Skeletal muscle tissue (tissue), 4 donors: ENCODE results near the gene PLEKHG2. TPM values are rescaled to one million over a fixed set of nuclear protein-coding genes. Genes with fewer than 3 reads are reported as not detected.
"Not testable (repeated sequence)": the region's sequence is repeated elsewhere in the genome, so short reads cannot be mapped to it uniquely, and the experiment has no call there.

Source experiments
- H3K27ac ChIP-seq: one replicate; pipeline ENCODE4 v1.7.0; 2013; ENCODE audit warnings: mild to moderate bottlenecking, low read depth, low read length, inconsistent platforms
- H3K27me3 ChIP-seq, 3 donors: one replicate each; pipeline ENCODE4 v1.7.0; 2013; ENCODE audit warnings: low read length in 3 of 3; ENCODE audit not compliant: control insufficient read depth in 3 of 3, insufficient read depth in 3 of 3
- H3K36me3 ChIP-seq, 3 donors: one replicate each; pipeline ENCODE4 v1.7.0; 2013; ENCODE audit warnings: low read length in 3 of 3; ENCODE audit not compliant: control insufficient read depth in 3 of 3, insufficient read depth in 3 of 3
- H3K4me1 ChIP-seq, 3 donors: one replicate each; pipeline ENCODE4 v1.7.0; 2013; ENCODE audit warnings: low read length in 3 of 3, mild to moderate bottlenecking in 3 of 3; ENCODE audit not compliant: control insufficient read depth in 3 of 3, insufficient read depth in 3 of 3
- H3K4me3 ChIP-seq, 3 donors: one replicate each; pipeline ENCODE4 v1.7.0; 2013; ENCODE audit warnings: low read length in 3 of 3
- H3K9ac ChIP-seq, 3 donors: one replicate each; pipeline ENCODE4 v1.7.0; 2013; ENCODE audit warnings: low read length in 3 of 3, mild to moderate bottlenecking in 3 of 3, moderate library complexity in 2 of 3, low read depth in 1 of 3
- H3K9me3 ChIP-seq, 3 donors: one replicate each; pipeline ENCODE4 v1.7.0; 2013; ENCODE audit warnings: low read length in 3 of 3; ENCODE audit not compliant: control insufficient read depth in 3 of 3
- total RNA-seq: library from RNA; depleted of rRNA; stranded (reverse); fragments of >200 nt; gene quantifications from one replicate; pipeline ENCODE4 v1.2.3, GENCODE V29; 2014
- donor health status: Osteomylitis.

The PLEKHG2 gene
- total RNA-seq, 1 donor from 2014 or later = 15.7 TPM

GRCh38 chr19:39449116-39449797 lies 36.8 kb downstream of the PLEKHG2 start:
- Histone ChIP-seq H3K4me1 (peaks cover 25 to 31% (median 31%) of the 10 kb centered on the region in 3 donors), H3K36me3 (peaks cover 10 to 20% (median 16%) of the 10 kb centered on the region in 3 donors)

GRCh38 chr19:39451257-39451656 lies 38.8 kb downstream of the PLEKHG2 start:
- not testable (repeated sequence) for H3K9me3 ChIP-seq, H3K9ac ChIP-seq, H3K4me3 ChIP-seq, H3K27me3 ChIP-seq, H3K27ac ChIP-seq
- peaks cover 9 to 25% (median 21%) of the 10 kb centered on the region in 3 donors for H3K36me3 ChIP-seq
- H3K4me1 ChIP-seq = peaks cover 21 to 30% (median 25%) of the 10 kb centered on the region in 3 donors

More at GRCh38 chr19:39449116-39449797, 36.8 kb downstream of the PLEKHG2 start:
- no peak overlapping the region for H3K27ac ChIP-seq
- H3K4me3 ChIP-seq = no peak overlapping the region
- no peak overlapping the region for H3K9ac ChIP-seq
- no peaks in the 10 kb centered on the region for H3K27me3 ChIP-seq
- no peaks in the 10 kb centered on the region for H3K9me3 ChIP-seq

GRCh38 chr19:39463403-39463802 lies 50.9 kb downstream of the PLEKHG2 start:
- Histone ChIP-seq H3K4me3 (no peak overlapping the region), H3K36me3 (peaks cover 63 to 66% (median 66%) of the 10 kb centered on the region in 3 donors), H3K27me3 (no peaks in the 10 kb centered on the region), H3K9me3 (no peaks in the 10 kb centered on the region), H3K27ac (no peak overlapping the region), H3K9ac (no peak overlapping the region), H3K4me1 (no peaks in the 10 kb centered on the region)

- H3K27me3 ChIP-seq = no peaks in the 10 kb centered on the region
- H3K4me3 ChIP-seq = no peak overlapping the region
- peaks cover 64 to 68% (median 67%) of the 10 kb centered on the region in 3 donors for H3K36me3 ChIP-seq
These were observed 53.7 kb downstream of the PLEKHG2 start for GRCh38 chr19:39465956-39466747.

GRCh38 chr19:39467941-39468340 lies 55.5 kb downstream of the PLEKHG2 start:
- H3K9me3 ChIP-seq = no peaks in the 10 kb centered on the region

More at GRCh38 chr19:39465956-39466747, 53.7 kb downstream of the PLEKHG2 start:
- Histone ChIP-seq H3K27ac (no peak overlapping the region), H3K4me1 (no peaks in the 10 kb centered on the region), H3K9ac (no peak overlapping the region), H3K9me3 (no peaks in the 10 kb centered on the region)

GRCh38 chr19:39469036-39469435 lies 56.6 kb downstream of the PLEKHG2 start:
- Histone ChIP-seq H3K9me3 (no peaks in the 10 kb centered on the region), H3K36me3 (peaks cover 89 to 91% (median 91%) of the 10 kb centered on the region in 3 donors), H3K27me3 (no peaks in the 10 kb centered on the region), H3K4me3 (no peak overlapping the region), H3K27ac (no peak overlapping the region), H3K9ac (no peak overlapping the region), H3K4me1 (no peaks in the 10 kb centered on the region)

More at GRCh38 chr19:39467941-39468340, 55.5 kb downstream of the PLEKHG2 start:
- H3K4me1 ChIP-seq = no peaks in the 10 kb centered on the region
- no peaks in the 10 kb centered on the region for H3K27me3 ChIP-seq
- no peak overlapping the region for H3K4me3 ChIP-seq
- no peak overlapping the region for H3K9ac ChIP-seq
- H3K27ac ChIP-seq = no peak overlapping the region
- peaks cover 80 to 83% (median 81%) of the 10 kb centered on the region in 3 donors for H3K36me3 ChIP-seq

GRCh38 chr19:39469567-39469966 lies 57.1 kb downstream of the PLEKHG2 start:
- H3K4me3 ChIP-seq = no peak overlapping the region
- no peak overlapping the region for H3K9ac ChIP-seq
- peaks cover 93 to 95% (median 94%) of the 10 kb centered on the region in 3 donors for H3K36me3 ChIP-seq
- no peaks in the 10 kb centered on the region for H3K4me1 ChIP-seq
- no peaks in the 10 kb centered on the region for H3K27me3 ChIP-seq
- H3K9me3 ChIP-seq = no peaks in the 10 kb centered on the region
- no peak overlapping the region for H3K27ac ChIP-seq

GRCh38 chr19:39470724-39471339 lies 58.4 kb downstream of the PLEKHG2 start:
- Histone ChIP-seq H3K4me3 (no peak overlapping the region), H3K9me3 (no peaks in the 10 kb centered on the region), H3K27ac (no peak overlapping the region), H3K4me1 (peaks cover 0 to 3% (median 0%) of the 10 kb centered on the region in 3 donors), H3K27me3 (no peaks in the 10 kb centered on the region), H3K9ac (no peak overlapping the region), H3K36me3 (peaks cover 90 to 94% (median 91%) of the 10 kb centered on the region in 3 donors)

- no peak overlapping the region for H3K27ac ChIP-seq
- no peaks in the 10 kb centered on the region for H3K9me3 ChIP-seq
- H3K36me3 ChIP-seq = peaks cover 87 to 90% (median 88%) of the 10 kb centered on the region in 3 donors
- H3K27me3 ChIP-seq = no peaks in the 10 kb centered on the region
- H3K4me3 ChIP-seq = no peak overlapping the region
- peaks cover 0 to 4% (median 0%) of the 10 kb centered on the region in 3 donors for H3K4me1 ChIP-seq
- H3K9ac ChIP-seq = no peak overlapping the region
These were observed 59.5 kb downstream of the PLEKHG2 start for GRCh38 chr19:39471756-39472536.
